Measurements from ENCODE around the gene MEN1. TPM values are rescaled to one million over a fixed set of nuclear protein-coding genes. Genes with fewer than 3 reads are reported as not detected.
A peak's percentile ranks its signal among the peaks of the same experiment; 100 is the strongest.

Gene MEN1
- total and polyA plus RNA-seq, 2 of the 13 experiments (the other 11 are each of a cell fraction or from before 2014, with no cell fraction given), result 20.5 to 27.3 TPM

GRCh38 chr11:64848826-64849597 lies 38.7 kb upstream of the MEN1 start (continued):
- TF ChIP-seq SALL1 (CRISPR knock-in tag; IDR thresholded peaks at IDR 0.05) (no peak), ZNF678 (CRISPR knock-in tag; IDR thresholded peaks at IDR 0.05) (no peak), ARNT (IDR thresholded peaks at IDR 0.05) (no peak), CHD2 (IDR thresholded peaks at IDR 0.05; ENCODE audit: low read depth, low read length) (no peak), KMT2A (CRISPR knock-in tag; IDR thresholded peaks at IDR 0.05) (no peak), ZNF747 (CRISPR knock-in tag; IDR thresholded peaks at IDR 0.05; ENCODE audit: borderline replicate concordance) (no peak), ZNF496 (CRISPR knock-in tag; IDR thresholded peaks at IDR 0.05; ENCODE audit: insufficient replicate concordance) (no peak), SMYD3 (CRISPR knock-in tag; IDR thresholded peaks at IDR 0.05) (no peak), LRRFIP1 (CRISPR knock-in tag; conservative IDR thresholded peaks at IDR 0.05) (no peak), HMGXB4 (CRISPR knock-in tag; IDR thresholded peaks at IDR 0.05; ENCODE audit: borderline replicate concordance in 1 of 2, low read depth in 1 of 2) (0 out of 4 replicates have a peak, but pooled peaks of 1 of the 2 experiments have one; percentile 55), ZBTB46 (CRISPR knock-in tag; IDR thresholded peaks at IDR 0.05; ENCODE audit: borderline replicate concordance) (no peak), ZFP36L2 (CRISPR knock-in tag; IDR thresholded peaks at IDR 0.05) (no peak), ZNF501 (CRISPR knock-in tag; IDR thresholded peaks at IDR 0.05) (no peak)

All from HepG2 (cell line).